Myocyte (in vitro differentiated cells): Measurements from ENCODE around the gene WDR18. TPM values are rescaled to one million over a fixed set of nuclear protein-coding genes. Genes with fewer than 3 reads are reported as not detected.
A peak's percentile ranks its signal among the peaks of the same experiment; 100 is the strongest.

Source experiments
- DNase-seq: peaks from one replicate; pipeline ENCODE4 v3.0.0-alpha.2; 2012; ENCODE audit warnings: low read depth
- total RNA-seq: library from RNA; depleted of rRNA; stranded (reverse); fragments of >200 nt; gene quantifications from 2 replicates; pipeline ENCODE4 v1.2.3, GENCODE V29; 2014

The WDR18 gene
- total RNA-seq, 1 donor from 2014 or later: 42.9 TPM

DNA sequence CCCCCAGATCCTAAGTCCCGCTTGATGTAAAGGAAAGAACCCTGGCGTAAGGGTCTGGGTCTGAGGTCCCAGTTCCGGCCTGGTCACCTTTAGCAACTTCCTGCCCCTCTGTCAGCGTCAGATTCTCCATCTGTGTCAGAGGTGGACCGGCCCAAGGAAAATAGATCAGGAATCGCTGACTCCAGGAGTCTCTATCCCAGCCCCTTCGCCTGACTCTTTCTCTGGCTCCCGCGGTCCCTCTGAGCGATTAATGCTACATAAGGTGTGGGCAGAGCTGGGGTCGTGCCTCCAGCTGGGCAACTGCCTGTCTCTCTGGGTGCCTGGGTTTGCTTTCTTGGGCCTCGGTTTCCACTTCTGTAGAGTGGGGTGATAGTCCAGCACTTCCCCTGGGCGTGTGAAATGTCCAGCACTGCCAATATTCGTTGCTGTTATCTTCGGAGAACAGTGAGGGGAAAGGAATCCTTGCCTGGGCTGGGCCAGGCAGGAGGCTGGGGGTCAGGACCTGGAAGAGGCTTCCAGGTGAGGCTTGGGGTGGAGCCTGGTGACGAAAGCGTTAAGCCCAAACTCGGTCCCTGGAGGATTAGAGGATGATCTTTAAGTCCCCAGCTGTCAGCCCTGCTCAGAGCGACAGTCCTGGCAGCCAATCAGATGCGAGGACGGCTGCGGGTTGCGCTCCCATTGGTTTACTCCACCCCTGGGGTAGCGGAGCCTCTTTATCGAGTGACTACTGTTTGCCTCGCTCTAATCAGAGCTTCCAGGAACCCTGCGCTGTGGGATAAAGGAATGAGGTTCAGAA lies 56.5 kb downstream of the WDR18 start:
- peak; percentile 99 for DNase-seq

DNA sequence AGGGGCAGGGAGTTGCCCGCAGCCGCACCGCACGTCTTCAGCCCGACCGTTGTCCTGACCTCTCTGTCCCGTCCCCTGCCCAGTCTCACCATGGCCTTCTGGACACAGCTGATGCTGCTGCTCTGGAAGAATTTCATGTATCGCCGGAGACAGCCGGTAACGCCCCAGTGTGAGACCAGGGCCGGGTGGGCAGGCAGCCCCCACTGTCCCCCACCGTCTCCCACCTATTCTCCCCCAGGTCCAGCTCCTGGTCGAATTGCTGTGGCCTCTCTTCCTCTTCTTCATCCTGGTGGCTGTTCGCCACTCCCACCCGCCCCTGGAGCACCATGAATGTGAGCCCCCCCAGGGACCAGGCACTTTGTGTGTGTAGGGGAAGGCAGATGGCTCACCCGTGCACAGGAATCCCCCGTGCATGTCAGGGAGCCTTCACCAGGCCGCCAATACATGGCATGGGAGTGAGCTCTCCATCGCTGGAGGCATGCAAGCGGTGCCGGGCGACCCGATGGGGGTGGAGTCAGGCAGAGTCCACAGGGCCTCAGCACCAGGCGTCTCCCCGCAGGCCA lies 57.2 kb downstream of the WDR18 start:
- no peak for DNase-seq

DNA sequence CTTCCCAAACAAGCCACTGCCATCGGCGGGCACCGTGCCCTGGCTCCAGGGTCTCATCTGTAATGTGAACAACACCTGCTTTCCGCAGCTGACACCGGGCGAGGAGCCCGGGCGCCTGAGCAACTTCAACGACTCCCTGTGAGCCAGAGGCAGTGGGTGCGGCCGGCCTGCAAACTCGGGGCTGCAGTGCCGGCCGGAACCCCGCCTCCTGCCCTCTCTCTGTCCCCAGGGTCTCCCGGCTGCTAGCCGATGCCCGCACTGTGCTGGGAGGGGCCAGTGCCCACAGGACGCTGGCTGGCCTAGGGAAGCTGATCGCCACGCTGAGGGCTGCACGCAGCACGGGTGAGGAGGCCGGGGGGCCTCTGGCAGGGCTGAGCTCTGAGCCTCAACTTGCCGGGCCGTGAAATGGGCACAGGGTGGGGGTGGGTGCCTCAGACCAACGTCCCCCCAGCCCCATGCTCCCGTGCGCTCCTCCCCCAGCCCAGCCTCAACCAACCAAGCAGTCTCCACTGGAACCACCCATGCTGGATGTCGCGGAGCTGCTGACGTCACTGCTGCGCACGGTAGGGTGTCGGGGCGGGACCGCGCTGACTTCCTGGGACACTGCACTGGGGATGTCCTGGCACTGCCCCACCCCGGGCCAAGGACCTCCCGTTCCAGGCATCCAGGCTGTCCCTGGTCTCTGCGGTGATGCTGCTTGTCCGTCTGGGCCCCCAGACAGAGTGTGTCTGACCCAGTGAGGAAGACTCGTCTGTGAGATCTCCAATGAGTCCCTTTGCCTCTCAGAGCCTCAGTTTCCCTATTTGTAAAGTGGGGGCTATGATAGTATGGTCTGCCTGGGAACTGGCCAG lies 57.9 kb downstream of the WDR18 start:
- DNase-seq: peak; percentile 96

DNA sequence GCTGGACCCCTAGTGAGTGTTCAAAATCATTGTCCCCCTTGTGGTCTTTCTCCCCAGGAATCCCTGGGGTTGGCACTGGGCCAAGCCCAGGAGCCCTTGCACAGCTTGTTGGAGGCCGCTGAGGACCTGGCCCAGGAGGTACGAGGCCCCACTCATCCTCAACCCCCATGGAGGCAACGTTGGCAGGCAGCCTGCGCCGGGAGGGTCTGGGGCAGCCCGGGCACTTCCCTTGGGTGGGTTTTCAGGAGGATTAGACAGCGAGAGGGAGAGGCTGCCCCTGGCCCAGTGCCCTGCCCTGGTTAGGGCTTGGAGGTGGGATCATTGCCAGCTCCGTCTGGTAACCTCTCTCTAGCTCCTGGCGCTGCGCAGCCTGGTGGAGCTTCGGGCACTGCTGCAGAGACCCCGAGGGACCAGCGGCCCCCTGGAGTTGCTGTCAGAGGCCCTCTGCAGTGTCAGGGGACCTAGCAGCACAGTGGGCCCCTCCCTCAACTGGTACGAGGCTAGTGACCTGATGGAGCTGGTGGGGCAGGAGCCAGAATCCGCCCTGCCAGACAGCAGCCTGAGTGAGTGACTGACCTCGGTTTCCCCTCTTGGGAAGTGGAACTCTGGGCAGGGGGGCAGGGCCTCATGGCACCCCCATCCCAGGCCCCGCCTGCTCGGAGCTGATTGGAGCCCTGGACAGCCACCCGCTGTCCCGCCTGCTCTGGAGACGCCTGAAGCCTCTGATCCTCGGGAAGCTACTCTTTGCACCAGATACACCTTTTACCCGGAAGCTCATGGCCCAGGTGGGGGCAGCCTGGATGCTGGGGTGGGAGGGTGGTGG lies 58.8 kb downstream of the WDR18 start:
- no peak for DNase-seq

Other genes with a start within 250 kb of the WDR18 start
- 2.3 and 2.9 TPM in 2 replicates for gene MISP, start 233.2 kb upstream of the WDR18 start, total RNA-seq
- gene PTBP1, start 186.9 kb upstream of the WDR18 start, total RNA-seq: 89.0 and 105 TPM in 2 replicates
- gene PLPPR3, start 162.4 kb upstream of the WDR18 start, total RNA-seq: 0.16 and 0.26 TPM in 2 replicates
- not detected in 2 replicates for gene AZU1, start 156.5 kb upstream of the WDR18 start, total RNA-seq
- not detected in 2 replicates for gene PRTN3, start 143.3 kb upstream of the WDR18 start, total RNA-seq
- not detected in 2 replicates for gene ELANE, start 132.0 kb upstream of the WDR18 start, total RNA-seq
- gene CFD, start 124.7 kb upstream of the WDR18 start, total RNA-seq: 0.16 and 0.57 TPM in 2 replicates
- gene MED16, start 91.2 kb upstream of the WDR18 start, total RNA-seq: 27.7 and 31.2 TPM in 2 replicates
- gene RNU6-9, start 90.9 kb upstream of the WDR18 start, total RNA-seq: not detected in 2 replicates
- 51.8 and 53.6 TPM in 2 replicates for gene R3HDM4, start 71.1 kb upstream of the WDR18 start, total RNA-seq
- not detected in 2 replicates for gene KISS1R, start 67.0 kb upstream of the WDR18 start, total RNA-seq
- 3.2 and 3.5 TPM in 2 replicates for gene ARID3A, start 58.3 kb upstream of the WDR18 start, total RNA-seq
- gene GRIN3B, start 16.1 kb downstream of the WDR18 start, total RNA-seq: 0.05 and 0.16 TPM in 2 replicates
- gene TMEM259, start 36.8 kb downstream of the WDR18 start, total RNA-seq: 182 and 198 TPM in 2 replicates
- not detected in 2 replicates for gene RNU6-2, start 37.2 kb downstream of the WDR18 start, total RNA-seq
- gene CNN2, start 42.3 kb downstream of the WDR18 start, total RNA-seq: 88.1 and 92.4 TPM in 2 replicates
- 41.9 and 43.0 TPM in 2 replicates for gene ABCA7, start 55.8 kb downstream of the WDR18 start, total RNA-seq
- gene ARHGAP45, start 82.8 kb downstream of the WDR18 start, total RNA-seq: 0.21 and 0.68 TPM in 2 replicates
- 213 and 240 TPM in 2 replicates for gene POLR2E, start 111.0 kb downstream of the WDR18 start, total RNA-seq
- gene GPX4, start 119.6 kb downstream of the WDR18 start, total RNA-seq: 475 and 493 TPM in 2 replicates
- 23.3 and 25.0 TPM in 2 replicates for gene SBNO2, start 189.9 kb downstream of the WDR18 start, total RNA-seq
- 86.3 and 94.9 TPM in 2 replicates for gene STK11, start 221.4 kb downstream of the WDR18 start, total RNA-seq